DOHH2 (cell line): Measurements from ENCODE around the gene ZSCAN10.

Source experiments
- H3F3A ChIP-seq: fragments of 200-600 bp; sonication (generic), shearing (Covaris generic); 2 replicates; pipeline ENCODE4 v1.6.0; 2016; ENCODE audit warnings: antibody characterized with exemption, mild to moderate bottlenecking; ENCODE audit not compliant: control insufficient read depth, insufficient read depth
- H3K27ac ChIP-seq: fragments of 200-600 bp; sonication (generic); 2 replicates; pipeline ENCODE4 v1.5.1; 2014; ENCODE audit warnings: low read depth, mild to moderate bottlenecking, low read length, moderate library complexity
- H3K27me3 ChIP-seq: fragments of 200-600 bp; sonication (generic); 2 replicates; pipeline ENCODE4 v1.6.1; 2014; ENCODE audit warnings: mild to moderate bottlenecking, low read length, mixed read lengths; ENCODE audit not compliant: control insufficient read depth
- H3K36me3 ChIP-seq: fragments of 200-600 bp; sonication (generic); 2 replicates; pipeline ENCODE4 v1.6.1; 2014; ENCODE audit warnings: mild to moderate bottlenecking, low read length, moderate library complexity, mixed read lengths; ENCODE audit not compliant: control insufficient read depth
- H3K4me1 ChIP-seq: fragments of 200-600 bp; sonication (generic); 2 replicates; pipeline ENCODE4 v1.6.1; 2014; ENCODE audit warnings: mild to moderate bottlenecking, low read length, mixed read lengths; ENCODE audit not compliant: control insufficient read depth
- H3K4me2 ChIP-seq: fragments of 200-600 bp; sonication (generic); 2 replicates; pipeline ENCODE4 v1.6.0; 2014; ENCODE audit warnings: mild to moderate bottlenecking, low read length, moderate library complexity
- H3K4me3 ChIP-seq: fragments of 200-600 bp; sonication (generic); 2 replicates; pipeline ENCODE4 v1.5.1; 2014; ENCODE audit warnings: mild to moderate bottlenecking, low read length, mixed read lengths
- H3K79me2 ChIP-seq: fragments of 200-600 bp; sonication (generic); 2 replicates; pipeline ENCODE4 v1.6.1; 2014; ENCODE audit warnings: mild to moderate bottlenecking, low read length, mixed read lengths; ENCODE audit not compliant: control insufficient read depth
- H3K9me2 ChIP-seq: fragments of 200-600 bp; sonication (generic); replicated peaks from 2 replicates; pipeline ENCODE4 v1.6.1; 2014; ENCODE audit warnings: mild to moderate bottlenecking, low read length, mixed read lengths; ENCODE audit not compliant: control insufficient read depth
- H3K9me3 ChIP-seq: fragments of 200-600 bp; sonication (generic); 2 replicates; pipeline ENCODE4 v1.6.1; 2014; ENCODE audit warnings: antibody characterized with exemption, low read length, mixed read lengths; ENCODE audit not compliant: control insufficient read depth, insufficient read depth
- H4K20me1 ChIP-seq: fragments of 200-600 bp; sonication (generic); 2 replicates; pipeline ENCODE4 v1.6.0; 2014; ENCODE audit warnings: low read depth, mild to moderate bottlenecking, antibody characterized with exemption, low read length, moderate library complexity; ENCODE audit not compliant: control insufficient read depth, insufficient read depth
- CTCF ChIP-seq: fragments of 200-600 bp; sonication (generic); IDR thresholded peaks from one replicate; pipeline ENCODE4 v1.5.1; 2014; ENCODE audit warnings: antibody characterized with exemption, mild to moderate bottlenecking, low read depth, low read length; ENCODE audit not compliant: poor library complexity, severe bottlenecking
- EZH2phosphoT487 ChIP-seq: fragments of 200-600 bp; sonication (generic); IDR thresholded peaks from 2 replicates; pipeline ENCODE4 v1.6.1; 2017; ENCODE audit warnings: borderline replicate concordance, mild to moderate bottlenecking, antibody characterized with exemption, low read length, moderate library complexity, mixed read lengths

The ZSCAN10 gene

GRCh38 chr16:3147046-3147756 is 48.1 kb upstream of the ZSCAN10 start:
- Histone ChIP-seq H3K9me3 (no peaks in the 10 kb centered on the region), H3F3A (peaks cover 8% of the 10 kb centered on the region), H3K27ac (no peak overlapping the region), H3K79me2 (no peaks in the 10 kb centered on the region), H3K27me3 (peaks cover 9% of the 10 kb centered on the region), H3K36me3 (0 out of 2 replicates have a peak, but pooled peaks cover 3% of the 10 kb centered on the region), H3K4me3 (no peak overlapping the region), H3K4me1 (peaks cover 26% of the 10 kb centered on the region), H4K20me1 (no peaks in the 10 kb centered on the region), H3K9me2 (no peaks in the 10 kb centered on the region), H3K4me2 (no peak overlapping the region)
- TF ChIP-seq EZH2phosphoT487: no peak
- TF ChIP-seq CTCF: no peak

- Histone ChIP-seq H3K79me2 (no peaks in the 10 kb centered on the region), H3K9me2 (no peaks in the 10 kb centered on the region), H3K9me3 (no peaks in the 10 kb centered on the region), H3K27ac (no peak overlapping the region), H3K4me1 (peaks cover 13% of the 10 kb centered on the region), H3K36me3 (peaks cover 5% of the 10 kb centered on the region; the same call in 1 of the 2 replicates), H3K4me2 (no peak overlapping the region), H3K4me3 (no peak overlapping the region), H3F3A (no peaks in the 10 kb centered on the region), H3K27me3 (peaks cover 5% of the 10 kb centered on the region; the same call in 1 of the 2 replicates), H4K20me1 (no peaks in the 10 kb centered on the region)
- TF ChIP-seq CTCF (no peak), EZH2phosphoT487 (no peak)
Measured at GRCh38 chr16:3145660-3146059, 46.6 kb upstream of the ZSCAN10 start.

- Histone ChIP-seq H3K36me3 (peaks cover 5% of the 10 kb centered on the region; the same call in 1 of the 2 replicates), H3F3A (no peaks in the 10 kb centered on the region), H3K9me3 (no peaks in the 10 kb centered on the region), H3K4me1 (peaks cover 12% of the 10 kb centered on the region), H3K9me2 (no peaks in the 10 kb centered on the region), H4K20me1 (no peaks in the 10 kb centered on the region), H3K4me2 (no peak overlapping the region), H3K27me3 (peaks cover 5% of the 10 kb centered on the region; the same call in 1 of the 2 replicates), H3K79me2 (no peaks in the 10 kb centered on the region), H3K27ac (no peak overlapping the region), H3K4me3 (no peak overlapping the region)
- TF ChIP-seq EZH2phosphoT487: no peak
- TF ChIP-seq CTCF: no peak
Measured at GRCh38 chr16:3145151-3145550, 46.1 kb upstream of the ZSCAN10 start.
